Prostate gland (tissue), 2 donors: ENCODE measurements around the gene ERMARD.

Experiments
- CTCF ChIP-seq, 4 experiments: fragments of 200-600 bp in 2 of 4; fragments of 450-650 bp in 2 of 4; sonication (generic) in 2 of 4; IDR thresholded peaks; 1 replicate in 3 of 4; 2 replicates in 1 of 4; pipeline ENCODE4 v1.5.1; 2016 to 2019; ENCODE audit warnings: antibody characterized with exemption in 4 of 4, mild to moderate bottlenecking in 2 of 4, moderate library complexity in 2 of 4
- POLR2A ChIP-seq: fragments of 450-650 bp; IDR thresholded peaks from one replicate; pipeline ENCODE4 v1.6.1; 2016; ENCODE audit warnings: antibody characterized with exemption, mild to moderate bottlenecking
- POLR2AphosphoS5 ChIP-seq: sonication (generic); formaldehyde crosslinking; IDR thresholded peaks from one replicate; pipeline ENCODE4 v1.6.1; 2017; ENCODE audit warnings: antibody characterized with exemption

DNA sequence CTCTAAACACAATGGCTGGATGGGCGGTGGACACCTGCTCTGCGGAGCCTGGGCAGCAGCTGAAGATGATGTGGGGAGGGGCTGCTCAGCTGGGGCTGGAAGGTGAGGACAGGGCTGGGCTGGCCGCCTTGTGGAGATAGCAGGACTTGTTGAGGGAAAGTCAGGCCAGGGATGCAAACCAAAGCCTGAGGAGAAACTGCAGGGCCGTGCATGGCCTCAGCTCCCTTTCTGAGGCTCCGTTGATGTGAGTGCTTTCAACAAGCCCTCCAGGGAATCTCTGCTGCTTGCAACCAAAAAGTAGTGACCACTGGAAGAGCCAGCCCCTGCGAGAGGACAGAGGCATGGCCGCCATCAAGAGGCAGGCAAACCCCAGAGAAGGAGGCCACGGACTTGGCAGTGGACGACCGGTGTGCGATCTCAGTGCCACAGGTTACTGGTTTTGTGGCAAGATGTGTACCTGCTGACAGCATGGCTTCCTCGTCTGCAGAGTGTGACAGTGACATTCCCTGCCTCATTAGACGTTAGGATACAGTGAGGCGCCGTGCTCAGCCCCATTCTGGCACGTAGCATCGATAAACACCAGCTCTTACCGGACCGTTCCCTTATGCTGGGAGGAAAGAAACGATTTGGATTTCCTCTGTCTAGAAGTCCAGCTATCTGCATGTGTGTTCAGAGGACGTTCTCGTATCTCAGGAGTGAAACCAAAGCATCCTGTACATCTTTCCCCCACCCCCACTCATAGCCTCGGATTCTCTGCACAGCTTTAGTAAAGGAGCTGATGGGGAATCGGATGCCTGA, 37.9 kb downstream of the ERMARD start:
- TF ChIP-seq CTCF (IDR thresholded peaks at IDR 0.05) (no peak), POLR2AphosphoS5 (no peak), POLR2A (no peak)
